ENCODE data around the gene GJC2. TPM values are rescaled to one million over a fixed set of nuclear protein-coding genes. Genes with fewer than 3 reads are reported as not detected.

GJC2 gene
- total RNA-seq, 1 experiment from 2014 or later: 0.72 TPM

DNA sequence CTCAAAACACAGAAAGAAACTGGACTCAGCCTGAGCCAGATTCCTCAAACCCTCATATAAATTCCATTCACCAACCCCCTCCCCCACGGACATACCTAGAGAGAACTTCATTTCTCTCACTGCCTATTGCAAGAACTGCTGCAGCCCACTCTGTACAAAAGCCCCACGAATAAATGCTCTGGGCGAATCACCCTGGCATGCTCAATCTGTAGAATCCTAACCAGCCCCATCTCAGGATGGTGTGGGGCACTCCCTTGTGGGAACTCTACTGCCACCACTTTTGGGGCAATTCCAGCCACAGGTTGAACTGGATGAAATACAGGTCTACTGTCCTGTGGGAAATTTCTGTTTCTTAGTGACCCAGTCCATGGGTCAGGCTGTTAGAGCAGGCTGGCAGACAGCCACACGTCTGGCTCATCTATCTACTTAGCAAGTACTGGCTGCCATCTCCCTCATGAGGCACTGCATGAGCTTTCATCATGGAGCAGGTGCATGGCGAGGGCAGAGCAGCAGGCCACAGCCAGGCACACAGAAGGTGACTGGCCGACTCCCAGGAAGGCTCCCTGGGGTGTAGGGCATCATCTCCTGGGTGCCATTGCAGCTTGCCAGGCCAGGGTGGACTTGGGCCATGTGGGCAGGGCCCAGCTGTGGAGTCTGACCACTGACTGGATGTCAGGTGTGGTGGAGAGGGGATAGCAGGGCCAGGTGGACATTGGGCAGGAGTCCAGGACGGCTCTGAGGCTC is 45.0 kb upstream of the GJC2 start:
- no peak for ATAC-seq
- Mint-ChIP-seq H3K27ac (peak overlapping the region; percentile 79; the same call in 1 of the 2 replicates), H3K4me1 (peaks cover 20% of the 10 kb centered on the region), H3K36me3 (peaks cover 21% of the 10 kb centered on the region), H3K4me3 (peak overlapping the region; percentile 90), H3K9me3 (no peaks in the 10 kb centered on the region), H3K27me3 (ENCODE audit: low read depth) (peaks cover 6% of the 10 kb centered on the region)
- CTCF ChIA-PET: interaction anchor here (1.6 kb wide), 1 partner anchor 26 kb away, joined by 6 read pairs; no protein-coding TSS in a partner anchor
- POLR2A ChIA-PET: no interaction called here
- DNase-seq (ENCODE audit: low spot score): no peak
- TF ChIP-seq ERG (CRISPR knock-in tag; IDR thresholded peaks at IDR 0.05) (no peak), GTF2I (CRISPR knock-in tag; conservative IDR thresholded peaks at IDR 0.05) (no peak), NR1H2 (CRISPR knock-in tag; IDR thresholded peaks at IDR 0.05) (no peak), NR3C1 (CRISPR knock-in tag; conservative IDR thresholded peaks at IDR 0.05; ENCODE audit: low read depth) (no peak), SP1 (CRISPR knock-in tag; conservative IDR thresholded peaks at IDR 0.05) (no peak), PRRX2 (CRISPR knock-in tag; IDR thresholded peaks at IDR 0.05) (no peak)
- TF ChIP-seq, protein P1, sequence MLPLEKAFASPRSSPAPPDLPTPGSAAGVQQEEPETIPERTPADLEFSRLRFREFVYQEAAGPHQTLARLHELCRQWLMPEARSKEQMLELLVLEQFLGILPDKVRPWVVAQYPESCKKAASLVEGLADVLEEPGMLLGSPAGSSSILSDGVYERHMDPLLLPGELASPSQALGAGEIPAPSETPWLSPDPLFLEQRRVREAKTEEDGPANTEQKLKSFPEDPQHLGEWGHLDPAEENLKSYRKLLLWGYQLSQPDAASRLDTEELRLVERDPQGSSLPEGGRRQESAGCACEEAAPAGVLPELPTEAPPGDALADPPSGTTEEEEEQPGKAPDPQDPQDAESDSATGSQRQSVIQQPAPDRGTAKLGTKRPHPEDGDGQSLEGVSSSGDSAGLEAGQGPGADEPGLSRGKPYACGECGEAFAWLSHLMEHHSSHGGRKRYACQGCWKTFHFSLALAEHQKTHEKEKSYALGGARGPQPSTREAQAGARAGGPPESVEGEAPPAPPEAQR (CRISPR knock-in tag; IDR thresholded peaks at IDR 0.05): no peak

DNA sequence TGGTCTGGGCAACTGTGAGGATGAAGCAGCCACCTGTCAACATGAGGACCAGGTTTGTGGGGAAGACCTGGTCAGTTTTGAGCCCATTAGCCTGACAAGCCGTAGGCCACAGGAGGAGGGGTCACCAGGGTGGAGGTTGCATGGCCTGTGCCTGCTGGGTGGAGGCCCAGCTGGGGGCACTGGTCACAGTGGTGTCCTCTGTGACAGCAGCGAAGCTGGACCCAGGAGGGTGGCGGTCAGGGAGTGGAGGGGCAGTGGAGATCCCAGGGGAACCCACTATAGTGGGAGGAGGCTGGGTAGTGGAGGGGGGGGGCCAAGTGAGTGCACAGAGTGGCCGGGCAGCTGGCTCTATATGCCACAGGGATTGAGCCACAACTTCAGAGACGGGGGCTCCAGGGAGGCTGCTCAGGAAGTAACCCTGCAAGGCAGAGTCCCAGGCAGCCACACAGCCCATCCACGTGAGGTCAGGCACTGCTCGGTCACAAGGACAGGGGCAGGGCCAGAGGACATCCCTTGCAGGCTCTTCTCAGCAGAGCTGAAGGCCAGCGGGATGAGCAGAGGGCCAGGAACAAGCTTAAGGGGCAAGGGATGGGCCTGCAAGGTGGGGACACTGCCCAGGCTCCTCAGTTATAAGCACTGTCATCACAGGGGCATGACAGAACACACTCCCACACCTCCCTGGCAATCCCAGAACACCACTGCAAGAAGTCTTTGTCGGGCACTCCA is 44.3 kb upstream of the GJC2 start:
- Mint-ChIP-seq H3K4me1 (peaks cover 20% of the 10 kb centered on the region), H3K4me3 (no peak overlapping the region), H3K27ac (no peak overlapping the region), H3K9me3 (no peaks in the 10 kb centered on the region), H3K27me3 (ENCODE audit: low read depth) (peaks cover 13% of the 10 kb centered on the region), H3K36me3 (peaks cover 19% of the 10 kb centered on the region)
- ChIA-PET CTCF (interaction anchor here (1.5 kb wide), 1 partner anchor 25 kb away, joined by 7 read pairs; no protein-coding TSS in a partner anchor), POLR2A (no interaction called here)
- ATAC-seq (no peak), DNase-seq (ENCODE audit: low spot score) (no peak)
- TF ChIP-seq EMX1 (CRISPR knock-in tag; IDR thresholded peaks at IDR 0.05): no peak
- TF ChIP-seq, protein P2, sequence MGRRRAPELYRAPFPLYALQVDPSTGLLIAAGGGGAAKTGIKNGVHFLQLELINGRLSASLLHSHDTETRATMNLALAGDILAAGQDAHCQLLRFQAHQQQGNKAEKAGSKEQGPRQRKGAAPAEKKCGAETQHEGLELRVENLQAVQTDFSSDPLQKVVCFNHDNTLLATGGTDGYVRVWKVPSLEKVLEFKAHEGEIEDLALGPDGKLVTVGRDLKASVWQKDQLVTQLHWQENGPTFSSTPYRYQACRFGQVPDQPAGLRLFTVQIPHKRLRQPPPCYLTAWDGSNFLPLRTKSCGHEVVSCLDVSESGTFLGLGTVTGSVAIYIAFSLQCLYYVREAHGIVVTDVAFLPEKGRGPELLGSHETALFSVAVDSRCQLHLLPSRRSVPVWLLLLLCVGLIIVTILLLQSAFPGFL (CRISPR knock-in tag; IDR thresholded peaks at IDR 0.05; ENCODE audit: borderline replicate concordance): no peak
- no peak for TF ChIP-seq ZNF423 (CRISPR knock-in tag; IDR thresholded peaks at IDR 0.05)
- TF ChIP-seq ZNF219 (CRISPR knock-in tag; IDR thresholded peaks at IDR 0.05; ENCODE audit: borderline replicate concordance): no peak
- no peak for TF ChIP-seq FOXJ3 (CRISPR knock-in tag; IDR thresholded peaks at IDR 0.05; ENCODE audit: borderline replicate concordance)
- TF ChIP-seq TCF7 (CRISPR knock-in tag; IDR thresholded peaks at IDR 0.05; ENCODE audit: low read depth): no peak

GRCh38 chr1:228105996-228106799 is 43.5 kb upstream of the GJC2 start:
- Mint-ChIP-seq H3K9me3 (no peaks in the 10 kb centered on the region), H3K4me3 (peak overlapping the region; percentile 38; the same call in 1 of the 2 replicates), H3K36me3 (peaks cover 18% of the 10 kb centered on the region), H3K4me1 (peaks cover 20% of the 10 kb centered on the region), H3K27ac (no peak overlapping the region), H3K27me3 (ENCODE audit: low read depth) (peaks cover 21% of the 10 kb centered on the region)
- no peak for ATAC-seq
- CTCF ChIA-PET: interaction anchor here (1.3 to 1.5 kb wide), 2 partner anchors 25 to 108 kb away, joined by 3 to 7 read pairs; no protein-coding TSS in a partner anchor
- POLR2A ChIA-PET: no interaction called here
- DNase-seq (ENCODE audit: low spot score): no peak
- no peak for TF ChIP-seq NFATC4 (CRISPR knock-in tag; IDR thresholded peaks at IDR 0.05)
- TF ChIP-seq TEAD1 (CRISPR knock-in tag; IDR thresholded peaks at IDR 0.05): no peak
- TF ChIP-seq, protein P3, sequence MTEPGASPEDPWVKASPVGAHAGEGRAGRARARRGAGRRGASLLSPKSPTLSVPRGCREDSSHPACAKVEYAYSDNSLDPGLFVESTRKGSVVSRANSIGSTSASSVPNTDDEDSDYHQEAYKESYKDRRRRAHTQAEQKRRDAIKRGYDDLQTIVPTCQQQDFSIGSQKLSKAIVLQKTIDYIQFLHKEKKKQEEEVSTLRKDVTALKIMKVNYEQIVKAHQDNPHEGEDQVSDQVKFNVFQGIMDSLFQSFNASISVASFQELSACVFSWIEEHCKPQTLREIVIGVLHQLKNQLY (CRISPR knock-in tag; IDR thresholded peaks at IDR 0.05): no peak
- TF ChIP-seq ERG (CRISPR knock-in tag; IDR thresholded peaks at IDR 0.05): no peak
- TF ChIP-seq, protein P4, sequence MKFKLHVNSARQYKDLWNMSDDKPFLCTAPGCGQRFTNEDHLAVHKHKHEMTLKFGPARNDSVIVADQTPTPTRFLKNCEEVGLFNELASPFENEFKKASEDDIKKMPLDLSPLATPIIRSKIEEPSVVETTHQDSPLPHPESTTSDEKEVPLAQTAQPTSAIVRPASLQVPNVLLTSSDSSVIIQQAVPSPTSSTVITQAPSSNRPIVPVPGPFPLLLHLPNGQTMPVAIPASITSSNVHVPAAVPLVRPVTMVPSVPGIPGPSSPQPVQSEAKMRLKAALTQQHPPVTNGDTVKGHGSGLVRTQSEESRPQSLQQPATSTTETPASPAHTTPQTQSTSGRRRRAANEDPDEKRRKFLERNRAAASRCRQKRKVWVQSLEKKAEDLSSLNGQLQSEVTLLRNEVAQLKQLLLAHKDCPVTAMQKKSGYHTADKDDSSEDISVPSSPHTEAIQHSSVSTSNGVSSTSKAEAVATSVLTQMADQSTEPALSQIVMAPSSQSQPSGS (CRISPR knock-in tag; IDR thresholded peaks at IDR 0.05; ENCODE audit: borderline replicate concordance, low read depth): no peak
- no peak for TF ChIP-seq E2F5 (CRISPR knock-in tag; IDR thresholded peaks at IDR 0.05)
- no peak for TF ChIP-seq ZNF232 (CRISPR knock-in tag; IDR thresholded peaks at IDR 0.05)
- no peak for TF ChIP-seq FOXP1 (CRISPR knock-in tag; IDR thresholded peaks at IDR 0.05; ENCODE audit: borderline replicate concordance)
- TF ChIP-seq PRRX2 (CRISPR knock-in tag; IDR thresholded peaks at IDR 0.05): no peak
